Stimulated activated naive B cell treated with anti-CD40 and anti-IgM and Interleukin-4, amounts not matched to agents 10 μg/mL and 1 μg/mL and 100 μg/mL, for 72 hours (primary cell): ENCODE measurements around the gene SCN2B.
A peak's percentile ranks its signal among the peaks of the same experiment; 100 is the strongest.

Experiments used
- ATAC-seq, 2 donors: fragments of 150-1000 bp; cut with Tn5 transposase; replicated peaks; 2 replicates each; pipeline ENCODE4 v1.10.0; 2021; ENCODE audit warnings: moderate library complexity in 1 of 2
- DNase-seq: peaks from one replicate; pipeline ENCODE4 v3.0.0; 2021
- H3K27ac Mint-ChIP-seq: one replicate; pipeline ENCODE4 v1.8.0; 2022; ENCODE audit warnings: mild to moderate bottlenecking, mixed read lengths
- H3K27me3 Mint-ChIP-seq, 2 donors: one replicate each; pipeline ENCODE4 v1.8.0; 2022; ENCODE audit warnings: mixed read lengths in 2 of 2
- H3K36me3 Mint-ChIP-seq, 2 donors: one replicate each; pipeline ENCODE4 v1.8.0; 2022; ENCODE audit warnings: mixed read lengths in 2 of 2, mild to moderate bottlenecking in 1 of 2
- H3K4me1 Mint-ChIP-seq, 2 donors: one replicate each; pipeline ENCODE4 v1.8.0; 2022; ENCODE audit warnings: mixed read lengths in 2 of 2, mild to moderate bottlenecking in 1 of 2
- H3K4me3 Mint-ChIP-seq, 2 donors: one replicate each; pipeline ENCODE4 v1.8.0; 2022; ENCODE audit warnings: mild to moderate bottlenecking in 2 of 2, mixed read lengths in 2 of 2, moderate library complexity in 1 of 2
- H3K9me3 Mint-ChIP-seq, 2 donors: one replicate each; pipeline ENCODE4 v1.8.0; 2022; ENCODE audit warnings: mixed read lengths in 2 of 2, mild to moderate bottlenecking in 1 of 2

SCN2B gene

DNA sequence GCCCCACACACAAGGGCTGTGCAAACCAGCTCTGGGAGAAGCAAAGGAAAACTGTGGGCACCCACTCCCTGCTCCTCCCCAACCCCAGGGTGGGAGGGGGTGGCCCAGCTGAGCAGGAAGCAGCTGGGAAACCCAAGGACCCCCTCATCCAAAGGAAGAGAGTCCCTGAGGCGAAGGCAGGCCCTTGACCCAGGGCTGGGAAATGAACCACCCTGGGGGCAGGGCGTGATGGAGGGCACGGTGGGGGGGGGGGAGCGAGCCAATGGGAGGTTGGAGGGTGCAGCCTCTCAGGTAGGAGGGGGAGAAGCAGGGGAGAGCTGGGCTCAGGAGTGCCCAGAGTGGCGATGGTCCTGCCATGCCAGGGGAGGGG, 40.7 kb downstream of the SCN2B start:
- Mint-ChIP-seq H3K27me3 (peaks cover 39 to 57% of the 10 kb centered on the region in 2 donors), H3K27ac (no peak overlapping the region), H3K4me3 (no peak overlapping the region), H3K4me1 (no peaks in the 10 kb centered on the region), H3K9me3 (no peaks in the 10 kb centered on the region), H3K36me3 (no peaks in the 10 kb centered on the region)
- DNase-seq = no peak
- no peak for ATAC-seq

DNA sequence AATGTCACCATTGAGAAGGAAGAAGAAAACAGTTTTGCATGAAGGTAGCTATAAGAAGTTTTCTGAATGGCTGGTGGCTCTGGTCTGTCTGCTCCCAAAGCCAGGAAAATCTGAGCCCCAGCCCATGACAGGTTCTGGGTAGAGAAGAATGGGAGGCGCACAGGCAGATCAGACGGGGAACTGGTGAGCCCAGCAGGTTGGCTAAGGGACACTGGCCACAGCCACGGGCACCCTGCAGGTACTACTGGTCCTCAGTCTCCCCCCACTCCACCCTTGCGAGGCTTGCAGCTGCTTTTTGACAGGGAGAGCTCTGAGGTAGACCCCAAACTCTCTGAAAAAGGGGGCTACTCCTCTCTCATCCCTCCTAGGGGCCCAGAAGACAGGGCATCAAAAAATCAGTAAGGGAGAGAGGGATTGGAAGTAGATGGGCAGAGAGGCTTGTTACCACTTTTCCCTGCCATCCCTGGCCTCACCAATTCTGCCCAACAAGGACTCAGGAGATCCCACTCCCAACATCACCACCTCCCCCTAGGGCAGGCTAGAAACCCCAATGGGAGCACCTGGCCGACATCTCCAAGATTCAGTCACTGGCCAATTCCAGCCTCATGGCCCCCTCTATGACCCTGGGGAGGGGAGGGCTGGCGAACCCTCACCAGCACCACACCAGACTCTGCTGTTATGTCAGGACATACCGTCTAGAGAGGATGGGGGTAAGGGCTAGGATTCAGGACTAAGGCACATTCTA, 41.2 kb downstream of the SCN2B start:
- ATAC-seq (no peak), DNase-seq (no peak)
- no peak overlapping the region for H3K27ac Mint-ChIP-seq
- peaks cover 34 to 54% of the 10 kb centered on the region in 2 donors for H3K27me3 Mint-ChIP-seq
- no peaks in the 10 kb centered on the region for H3K9me3 Mint-ChIP-seq
- H3K36me3 Mint-ChIP-seq = no peaks in the 10 kb centered on the region
- no peak overlapping the region for H3K4me3 Mint-ChIP-seq
- no peaks in the 10 kb centered on the region for H3K4me1 Mint-ChIP-seq

DNA sequence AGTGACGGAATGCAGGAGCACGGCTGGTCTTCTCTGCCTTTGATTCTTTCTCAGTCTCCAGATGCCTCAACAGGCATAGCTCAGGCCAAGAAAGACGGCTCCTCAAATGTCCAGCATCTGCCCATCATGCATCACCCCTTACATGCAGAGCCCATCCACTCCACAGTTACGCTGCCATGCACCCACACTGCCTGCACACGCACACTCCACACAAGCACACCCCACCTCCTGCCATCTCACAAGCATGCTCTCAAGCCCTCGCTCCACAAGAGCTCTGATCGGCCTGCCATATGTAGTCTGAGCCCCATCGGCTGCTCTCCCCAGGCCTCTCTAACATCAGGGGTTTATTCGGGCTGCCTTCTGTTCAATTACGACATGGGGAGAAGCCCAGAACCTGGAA, 42.6 kb downstream of the SCN2B start:
- Mint-ChIP-seq H3K27me3 (peaks cover 34 to 56% of the 10 kb centered on the region in 2 donors), H3K4me3 (no peak overlapping the region), H3K36me3 (no peaks in the 10 kb centered on the region), H3K27ac (no peak overlapping the region), H3K9me3 (no peaks in the 10 kb centered on the region), H3K4me1 (no peaks in the 10 kb centered on the region)
- DNase-seq = no peak
- ATAC-seq = no peak

DNA sequence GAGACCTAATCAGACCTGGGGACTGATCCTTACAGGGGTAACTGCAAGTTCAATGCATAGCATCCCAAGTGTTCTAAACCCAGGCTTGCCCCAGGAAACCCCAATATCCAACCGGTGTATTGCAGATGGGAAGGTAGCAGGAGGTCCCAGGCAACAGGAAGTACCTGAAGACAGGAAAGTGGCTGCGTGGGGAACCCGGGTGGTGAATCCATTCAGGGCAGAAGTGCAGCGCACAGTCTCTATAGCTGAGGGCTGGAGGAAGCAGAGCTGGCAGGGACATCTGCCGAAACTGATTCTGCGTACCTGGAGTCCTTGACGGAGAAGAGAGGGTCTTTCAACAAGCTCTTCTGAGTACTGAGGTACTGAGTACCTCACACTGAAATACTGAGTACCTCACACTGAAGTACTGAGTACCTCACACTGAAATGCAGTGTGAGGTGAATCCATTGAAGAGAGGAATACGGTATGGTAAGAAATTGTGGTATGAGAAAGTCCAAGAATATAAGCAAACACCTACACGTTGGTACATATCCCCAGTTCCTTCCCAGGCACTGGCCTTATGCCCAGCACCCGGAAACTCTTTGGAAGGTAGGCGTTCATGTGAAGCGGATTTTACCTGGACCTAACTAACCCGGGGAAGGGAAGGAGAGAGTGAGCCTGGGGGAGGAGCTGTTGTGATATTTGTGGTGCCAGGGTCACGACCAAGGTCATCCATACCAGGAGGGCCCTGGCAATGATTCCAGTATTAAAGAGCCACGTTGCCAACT, 43.9 kb downstream of the SCN2B start:
- no peak for DNase-seq
- peaks cover 30 to 49% of the 10 kb centered on the region in 2 donors for H3K27me3 Mint-ChIP-seq
- no peak overlapping the region for H3K27ac Mint-ChIP-seq
- no peaks in the 10 kb centered on the region for H3K9me3 Mint-ChIP-seq
- H3K4me1 Mint-ChIP-seq = no peaks in the 10 kb centered on the region
- ATAC-seq = no peak
- no peaks in the 10 kb centered on the region for H3K36me3 Mint-ChIP-seq
- H3K4me3 Mint-ChIP-seq = no peak overlapping the region

DNA sequence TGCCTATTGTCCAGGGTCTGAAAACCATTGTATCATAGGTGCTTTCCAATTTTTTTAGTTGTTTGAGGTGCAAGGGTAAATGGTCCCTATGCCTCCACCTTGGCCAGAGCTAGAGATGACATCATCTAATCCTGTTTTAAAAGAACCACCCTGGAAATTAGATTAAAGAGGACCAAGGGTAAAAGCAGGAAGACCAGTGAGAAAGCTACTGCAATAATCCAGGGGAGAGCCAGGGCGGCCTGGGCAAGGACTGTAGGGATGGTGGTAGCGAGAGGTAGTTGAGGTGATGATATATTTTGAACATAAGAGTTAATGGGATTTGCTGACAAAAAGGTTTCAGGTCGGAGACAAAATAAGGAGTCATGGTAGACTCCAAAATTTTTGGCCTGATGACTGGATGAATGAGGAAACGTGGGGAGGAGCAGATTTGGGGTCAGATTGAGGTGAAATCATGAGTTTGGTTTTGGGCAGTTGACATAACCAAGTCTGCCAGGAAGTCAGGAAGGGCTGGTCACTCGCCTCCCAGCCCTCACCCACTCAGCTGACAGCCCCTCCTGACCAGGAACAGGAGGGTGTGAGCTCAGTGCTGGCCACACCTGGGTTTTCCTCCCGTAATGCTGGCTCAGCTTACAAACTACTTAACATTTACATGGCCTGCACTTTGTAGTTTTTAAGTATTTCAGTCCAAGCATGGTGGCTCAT, 46.8 kb downstream of the SCN2B start:
- H3K4me1 Mint-ChIP-seq = peaks cover 0 to 2% of the 10 kb centered on the region in 2 donors
- no peaks in the 10 kb centered on the region for H3K9me3 Mint-ChIP-seq
- no peak overlapping the region for H3K27ac Mint-ChIP-seq
- ATAC-seq = no peak
- peaks cover 24 to 32% of the 10 kb centered on the region in 2 donors for H3K27me3 Mint-ChIP-seq
- H3K4me3 Mint-ChIP-seq = no peak overlapping the region
- H3K36me3 Mint-ChIP-seq = no peaks in the 10 kb centered on the region
- DNase-seq = no peak

DNA sequence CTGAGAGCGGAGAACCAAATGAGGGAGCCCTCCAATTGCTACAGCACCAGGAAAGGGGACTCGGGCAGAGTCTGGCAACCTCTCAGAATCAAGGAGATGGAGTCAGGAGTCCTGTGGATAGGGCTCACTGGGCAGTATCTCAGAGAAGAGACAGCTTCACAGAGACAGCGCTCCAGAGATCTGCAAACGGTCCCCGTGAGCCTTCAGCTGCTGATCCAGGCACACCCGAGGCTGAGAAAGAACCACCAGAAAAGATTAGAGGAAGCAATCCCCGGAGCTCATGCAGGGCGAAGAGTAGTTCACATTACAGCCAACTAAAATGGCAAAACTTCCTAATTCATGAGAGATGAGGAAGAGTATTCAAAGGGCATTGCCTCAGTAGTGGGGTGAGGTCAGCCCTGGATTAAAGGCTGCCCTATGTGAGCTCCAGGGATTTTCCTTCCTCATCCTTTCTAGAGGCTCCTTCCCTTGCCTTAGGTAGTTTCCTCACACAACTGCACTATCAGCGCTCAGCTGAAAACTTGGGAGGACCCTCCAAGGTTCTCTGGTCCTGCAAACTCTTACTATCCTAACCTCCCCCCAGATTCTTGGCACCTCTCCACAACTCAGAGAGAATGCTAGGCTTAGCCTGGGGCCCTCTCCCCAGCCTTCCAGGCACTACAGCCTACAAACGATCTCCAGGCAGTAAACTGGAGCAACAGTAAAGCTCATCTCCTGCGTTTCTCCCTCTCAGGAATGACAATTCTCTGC, 47.5 kb downstream of the SCN2B start:
- Mint-ChIP-seq H3K36me3 (no peaks in the 10 kb centered on the region), H3K4me3 (no peak overlapping the region), H3K9me3 (no peaks in the 10 kb centered on the region), H3K27ac (no peak overlapping the region), H3K27me3 (peaks cover 19 to 26% of the 10 kb centered on the region in 2 donors), H3K4me1 (peaks cover 0 to 2% of the 10 kb centered on the region in 2 donors)
- no peak for ATAC-seq
- DNase-seq = no peak

DNA sequence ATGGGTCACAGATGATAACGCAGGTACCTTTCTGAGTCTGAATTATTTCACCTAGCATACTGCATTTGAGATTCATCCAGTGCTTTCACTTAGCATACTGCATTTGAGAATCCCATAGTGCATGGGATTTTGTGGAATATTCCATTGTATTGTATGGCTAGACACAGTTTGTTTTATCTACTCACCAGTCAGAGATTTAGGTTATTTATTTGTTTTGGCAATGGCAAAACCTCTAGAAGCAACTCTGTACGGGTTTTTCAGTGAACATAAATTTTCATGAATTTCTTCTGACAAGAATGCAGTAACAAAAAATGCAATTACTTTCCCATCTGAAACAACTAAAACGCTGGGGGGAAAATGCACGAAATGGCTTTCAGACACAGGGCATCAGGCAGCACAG, 48.1 kb downstream of the SCN2B start:
- no peak for ATAC-seq
- H3K4me1 Mint-ChIP-seq = peaks cover 0 to 2% of the 10 kb centered on the region in 2 donors

DNA sequence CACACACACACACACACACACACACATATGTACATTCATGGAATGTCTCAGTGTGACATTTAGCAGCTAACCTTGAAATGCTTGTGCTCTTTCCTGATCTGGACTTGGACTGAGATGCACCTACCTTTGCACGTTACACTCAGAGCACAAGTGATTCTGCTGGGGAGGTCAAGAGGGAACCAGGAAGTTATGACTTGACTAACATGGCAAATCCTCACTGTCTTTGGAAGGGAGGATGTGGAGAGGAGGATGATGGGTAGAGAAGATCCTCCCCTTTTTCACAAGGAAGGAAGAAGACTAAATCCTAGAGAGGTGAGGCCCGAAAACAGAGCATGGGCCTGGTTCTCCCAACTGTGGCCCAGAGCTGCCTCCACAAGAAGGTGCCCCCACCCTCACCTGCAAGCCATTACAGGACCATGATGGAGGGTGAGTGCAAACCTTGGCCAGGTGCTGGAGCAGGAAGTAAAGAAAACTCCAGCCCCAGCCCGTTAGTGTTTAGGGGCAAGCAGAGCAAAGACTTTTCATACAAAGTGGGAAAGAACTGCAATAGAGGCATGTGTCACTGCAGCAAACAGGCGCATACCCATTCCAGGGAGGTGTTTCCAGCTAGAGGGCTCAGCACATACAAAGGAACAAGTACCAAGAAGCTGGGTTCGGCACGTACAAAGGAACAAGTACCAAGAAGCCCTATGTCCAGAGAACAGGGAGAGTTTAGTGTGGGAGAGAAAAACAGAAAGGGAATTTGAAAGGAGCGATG, 50.2 kb downstream of the SCN2B start:
- DNase-seq (peak; percentile 39), ATAC-seq (peak; percentile 79 to 85)
- H3K27ac Mint-ChIP-seq = peak overlapping the region; percentile 90
- H3K4me3 Mint-ChIP-seq = no peak overlapping the region
- H3K9me3 Mint-ChIP-seq = no peaks in the 10 kb centered on the region
- H3K4me1 Mint-ChIP-seq = peaks cover 0 to 2% of the 10 kb centered on the region in 2 donors
- H3K36me3 Mint-ChIP-seq = no peaks in the 10 kb centered on the region
- peaks cover 16 to 22% of the 10 kb centered on the region in 2 donors for H3K27me3 Mint-ChIP-seq

More for the DNA sequence above, 48.1 kb downstream of the SCN2B start:
- Mint-ChIP-seq H3K4me3 (no peak overlapping the region), H3K27ac (no peak overlapping the region), H3K36me3 (no peaks in the 10 kb centered on the region), H3K9me3 (no peaks in the 10 kb centered on the region), H3K27me3 (peaks cover 16 to 24% of the 10 kb centered on the region in 2 donors)
- DNase-seq = no peak

DNA sequence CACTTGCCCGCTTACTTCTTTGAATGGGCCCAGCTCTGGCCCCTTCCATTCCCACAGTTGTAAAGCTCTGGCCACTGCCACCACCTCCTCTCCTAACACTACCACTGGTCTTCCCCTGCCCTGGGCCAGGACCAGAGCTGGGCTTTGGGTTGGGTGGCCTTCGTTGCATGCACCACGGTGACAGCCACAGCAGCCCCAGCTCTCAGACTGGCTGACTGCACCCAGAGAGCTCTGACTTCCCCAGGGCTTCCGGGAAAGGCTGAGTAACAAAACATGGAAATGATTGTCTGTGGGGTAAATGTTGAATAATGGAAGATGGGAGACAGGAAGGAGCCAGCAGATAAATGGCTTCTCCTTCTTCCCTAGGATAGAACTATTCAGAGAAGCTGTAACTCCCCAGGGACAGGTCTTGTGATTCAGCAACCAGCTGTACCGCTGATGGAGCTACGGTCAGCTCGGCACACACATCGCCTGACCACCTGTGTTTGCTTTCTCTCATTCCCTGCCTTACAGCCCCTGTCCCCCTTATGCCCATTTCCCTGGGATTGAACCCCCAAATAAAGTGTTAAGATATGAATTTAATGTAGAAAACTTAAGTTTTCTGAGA, 51.4 kb downstream of the SCN2B start:
- Mint-ChIP-seq H3K9me3 (peaks cover 0 to 1% of the 10 kb centered on the region in 2 donors), H3K4me1 (peaks cover 0 to 2% of the 10 kb centered on the region in 2 donors), H3K36me3 (no peaks in the 10 kb centered on the region), H3K4me3 (no peak overlapping the region), H3K27me3 (peaks cover 14 to 16% of the 10 kb centered on the region in 2 donors), H3K27ac (no peak overlapping the region)
- DNase-seq = no peak
- ATAC-seq = no peak

DNA sequence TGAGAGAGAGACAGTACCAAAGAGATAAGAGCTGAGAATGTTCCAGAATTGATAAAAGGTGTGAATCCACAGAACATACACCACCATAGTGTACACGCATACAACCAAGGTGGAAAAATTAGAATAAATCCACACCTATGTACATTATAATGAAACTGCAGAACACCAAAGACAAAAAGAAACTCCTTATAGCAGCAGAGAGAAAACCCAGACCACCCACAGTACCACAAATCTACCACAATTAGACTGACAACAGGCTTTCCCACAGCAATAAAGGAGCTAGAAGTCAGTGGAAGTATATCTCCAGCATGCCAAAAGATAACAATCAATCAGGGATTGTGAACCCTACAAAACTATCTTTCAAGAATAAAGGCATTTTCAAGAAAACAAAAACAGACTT, 55.6 kb downstream of the SCN2B start:
- H3K9me3 Mint-ChIP-seq = peaks cover 0 to 1% of the 10 kb centered on the region in 2 donors
- H3K27ac Mint-ChIP-seq = no peak overlapping the region
- H3K27me3 Mint-ChIP-seq = peaks cover 0 to 11% of the 10 kb centered on the region in 2 donors
- ATAC-seq (no peak), DNase-seq (no peak)
- H3K36me3 Mint-ChIP-seq = no peaks in the 10 kb centered on the region
- no peak overlapping the region for H3K4me3 Mint-ChIP-seq
- H3K4me1 Mint-ChIP-seq = peaks cover 10 to 26% of the 10 kb centered on the region in 2 donors

DNA sequence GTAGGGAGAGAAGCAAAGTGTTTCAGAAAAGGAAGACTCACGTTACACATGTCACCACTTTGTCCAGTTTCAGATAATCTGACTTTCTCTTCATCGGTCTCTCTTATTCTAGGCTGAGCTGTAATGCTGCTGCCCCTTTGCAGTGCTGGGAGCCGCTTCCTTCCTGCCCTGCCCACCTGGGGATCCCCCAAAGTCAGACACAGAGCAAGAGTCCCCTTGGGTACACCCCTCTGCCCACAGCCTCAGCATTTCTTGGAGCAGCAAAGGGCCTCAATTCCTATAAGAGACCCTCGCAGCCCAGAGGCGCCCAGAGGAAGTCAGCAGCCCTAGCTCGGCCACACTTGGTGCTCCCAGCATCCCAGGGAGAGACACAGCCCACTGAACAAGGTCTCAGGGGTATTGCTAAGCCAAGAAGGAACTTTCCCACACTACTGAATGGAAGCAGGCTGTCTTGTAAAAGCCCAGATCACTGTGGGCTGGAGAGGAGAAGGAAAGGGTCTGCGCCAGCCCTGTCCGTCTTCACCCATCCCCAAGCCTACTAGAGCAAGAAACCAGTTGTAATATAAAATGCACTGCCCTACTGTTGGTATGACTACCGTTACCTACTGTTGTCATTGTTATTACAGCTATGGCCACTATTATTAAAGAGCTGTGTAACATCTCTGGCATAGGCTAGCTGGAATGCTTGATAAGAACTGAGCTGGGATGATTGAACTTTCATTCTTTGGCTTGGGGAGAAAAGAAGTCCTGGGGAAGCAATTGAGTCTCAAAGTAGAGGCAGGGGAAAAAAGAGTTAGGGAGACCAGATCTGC, 58.4 kb downstream of the SCN2B start:
- Mint-ChIP-seq H3K4me3 (peak overlapping the region in 1 of 2 donors; percentile 35), H3K36me3 (no peaks in the 10 kb centered on the region), H3K4me1 (peaks cover 10 to 31% of the 10 kb centered on the region in 2 donors), H3K27ac (no peak overlapping the region), H3K27me3 (peaks cover 14 to 21% of the 10 kb centered on the region in 2 donors), H3K9me3 (peaks cover 0 to 1% of the 10 kb centered on the region in 2 donors)
- peak; percentile 88 to 90 for ATAC-seq
- DNase-seq = no peak

DNA sequence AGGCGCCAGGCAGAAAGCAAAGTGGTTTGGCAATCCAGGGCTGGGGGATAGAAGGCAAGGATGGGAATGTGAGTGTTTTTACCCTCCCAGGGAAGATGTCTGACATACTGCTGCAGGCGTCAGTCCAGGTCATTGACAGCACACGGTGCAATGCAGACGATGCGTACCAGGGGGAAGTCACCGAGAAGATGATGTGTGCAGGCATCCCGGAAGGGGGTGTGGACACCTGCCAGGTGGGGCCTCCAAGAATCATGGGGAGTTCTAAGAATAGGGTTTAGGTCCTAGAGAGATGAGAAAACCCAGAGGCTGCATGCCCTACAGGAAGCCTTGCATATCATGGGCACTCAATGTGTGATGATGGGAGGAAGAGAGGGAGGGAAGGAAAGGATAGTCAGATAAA, 61.4 kb downstream of the SCN2B start:
- H3K4me1 Mint-ChIP-seq = peaks cover 10 to 31% of the 10 kb centered on the region in 2 donors
- no peak overlapping the region for H3K27ac Mint-ChIP-seq
- H3K9me3 Mint-ChIP-seq = no peaks in the 10 kb centered on the region
- no peak overlapping the region for H3K4me3 Mint-ChIP-seq
- DNase-seq (no peak), ATAC-seq (no peak)
- H3K27me3 Mint-ChIP-seq = peaks cover 30 to 35% of the 10 kb centered on the region in 2 donors
- H3K36me3 Mint-ChIP-seq = no peaks in the 10 kb centered on the region
